ENCODE results near the gene KLHL40. TPM values are rescaled to one million over a fixed set of nuclear protein-coding genes. Genes with fewer than 3 reads are reported as not detected.

The KLHL40 gene
- total RNA-seq, 4 donors from 2014 or later, result not detected

DNA sequence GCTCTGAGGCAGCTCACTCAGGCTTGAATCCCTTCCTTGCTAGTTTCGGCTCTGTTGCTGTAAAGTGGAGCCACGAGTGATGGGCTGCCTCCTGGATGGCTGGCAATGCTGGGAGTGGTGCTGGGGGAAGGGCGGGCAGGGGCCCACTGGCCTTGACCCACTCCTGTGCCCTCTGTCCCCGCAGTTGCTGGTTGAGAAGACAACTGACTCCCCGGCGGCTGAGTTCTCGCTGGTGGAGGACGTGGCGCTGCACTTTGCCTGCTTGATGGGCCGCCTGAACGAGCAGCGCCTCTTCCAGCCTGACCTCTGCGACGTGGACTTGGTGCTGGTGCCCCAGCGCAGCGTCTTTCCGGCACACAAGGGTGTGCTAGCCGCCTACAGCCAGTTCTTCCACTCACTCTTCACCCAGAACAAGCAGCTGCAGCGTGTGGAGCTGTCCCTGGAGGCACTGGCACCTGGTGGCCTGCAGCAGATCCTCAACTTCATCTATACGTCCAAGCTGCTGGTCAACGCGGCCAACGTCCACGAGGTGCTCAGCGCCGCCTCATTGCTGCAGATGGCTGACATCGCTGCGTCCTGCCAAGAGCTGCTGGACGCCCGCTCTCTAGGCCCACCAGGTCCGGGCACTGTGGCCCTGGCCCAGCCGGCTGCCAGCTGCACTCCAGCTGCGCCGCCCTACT lies 27.1 kb upstream of the KLHL40 start:
- peaks cover 7% of the 10 kb centered on the region for H3K36me3 ChIP-seq
- no peaks in the 10 kb centered on the region for H3K27me3 ChIP-seq
- DNase-seq (ENCODE audit: low spot score in 2 of 2), result no peak
- no peaks in the 10 kb centered on the region for H3K9me3 ChIP-seq
- no peak overlapping the region for H3K27ac ChIP-seq
- WGBS, result 82% methylated on average over 9 of the region's 34 CpGs
- H3K4me1 ChIP-seq, result peaks cover 29% of the 10 kb centered on the region
- TF ChIP-seq POLR2AphosphoS5 (IDR thresholded peaks at IDR 0.05), result no peak
- TF ChIP-seq EP300 (IDR thresholded peaks at IDR 0.05), result no peak
- no peak for TF ChIP-seq CTCF (IDR thresholded peaks at IDR 0.05)
- TF ChIP-seq POLR2A (IDR thresholded peaks at IDR 0.05), result no peak
- no peak overlapping the region for H3K4me3 ChIP-seq

- Histone ChIP-seq H3K36me3 (peaks cover 7% of the 10 kb centered on the region), H3K9me3 (no peaks in the 10 kb centered on the region), H3K4me1 (peaks cover 22% of the 10 kb centered on the region), H3K4me3 (no peak overlapping the region), H3K27ac (no peak overlapping the region), H3K27me3 (no peaks in the 10 kb centered on the region)
- no peak for TF ChIP-seq EP300 (IDR thresholded peaks at IDR 0.05)
- no peak for TF ChIP-seq POLR2AphosphoS5 (IDR thresholded peaks at IDR 0.05)
- no peak for TF ChIP-seq POLR2A (IDR thresholded peaks at IDR 0.05)
- TF ChIP-seq CTCF (IDR thresholded peaks at IDR 0.05), result no peak
- WGBS, result 71% methylated on average over 21 of the region's 22 CpGs
- DNase-seq (ENCODE audit: low spot score in 2 of 2), result no peak
Measured at GRCh38 chr3:42658771-42659390, 26.5 kb upstream of the KLHL40 start.

- Histone ChIP-seq H3K4me3 (no peak overlapping the region), H3K27ac (no peak overlapping the region), H3K4me1 (peaks cover 21% of the 10 kb centered on the region), H3K36me3 (peaks cover 7% of the 10 kb centered on the region), H3K9me3 (no peaks in the 10 kb centered on the region), H3K27me3 (no peaks in the 10 kb centered on the region)
- 91% methylated on average over 13 of the region's 25 CpGs for WGBS
- TF ChIP-seq EP300 (IDR thresholded peaks at IDR 0.05) (no peak), POLR2AphosphoS5 (IDR thresholded peaks at IDR 0.05) (no peak), CTCF (IDR thresholded peaks at IDR 0.05) (no peak), POLR2A (IDR thresholded peaks at IDR 0.05) (no peak)
- no peak for DNase-seq (ENCODE audit: low spot score in 2 of 2)
Measured at GRCh38 chr3:42659451-42660130, 25.7 kb upstream of the KLHL40 start.

DNA sequence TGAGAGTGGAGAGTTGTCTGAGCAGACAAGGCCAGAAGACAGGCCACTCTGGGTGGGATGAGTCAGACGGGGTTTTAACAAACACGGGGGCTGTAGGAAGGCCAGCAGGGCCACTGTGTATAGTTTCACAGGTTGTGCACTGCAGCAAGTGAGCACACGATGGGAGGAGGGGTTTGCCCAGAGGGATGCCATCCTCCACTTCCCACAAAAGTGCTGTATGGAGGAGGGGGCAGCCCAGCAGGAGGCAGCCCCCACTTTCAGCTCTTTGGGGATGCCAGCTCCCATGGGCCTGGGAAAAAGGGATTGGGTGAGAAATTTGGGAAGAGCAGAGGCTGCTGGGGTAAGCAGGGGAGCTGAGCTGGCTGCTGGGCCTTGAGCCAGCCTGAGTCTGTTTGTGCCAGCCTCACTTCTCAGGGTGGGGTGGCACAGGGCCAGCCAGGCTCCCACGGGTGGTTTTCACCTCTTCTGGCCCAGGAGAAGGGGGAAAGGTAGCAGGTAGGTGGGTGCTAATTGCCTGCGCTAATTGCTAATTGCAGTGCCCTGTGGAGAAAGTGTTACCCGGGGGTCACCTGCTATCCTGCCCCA lies 25.1 kb upstream of the KLHL40 start:
- peaks cover 7% of the 10 kb centered on the region for H3K36me3 ChIP-seq
- 39% methylated on average over 6 of the region's 6 CpGs for WGBS
- H3K4me1 ChIP-seq, result peaks cover 17% of the 10 kb centered on the region
- no peak for TF ChIP-seq CTCF (IDR thresholded peaks at IDR 0.05)
- TF ChIP-seq POLR2AphosphoS5 (IDR thresholded peaks at IDR 0.05), result no peak
- no peak for TF ChIP-seq POLR2A (IDR thresholded peaks at IDR 0.05)
- TF ChIP-seq EP300 (IDR thresholded peaks at IDR 0.05), result no peak
- no peak overlapping the region for H3K27ac ChIP-seq
- H3K27me3 ChIP-seq, result no peaks in the 10 kb centered on the region
- no peak for DNase-seq (ENCODE audit: low spot score in 2 of 2)
- no peak overlapping the region for H3K4me3 ChIP-seq
- H3K9me3 ChIP-seq, result no peaks in the 10 kb centered on the region

DNA sequence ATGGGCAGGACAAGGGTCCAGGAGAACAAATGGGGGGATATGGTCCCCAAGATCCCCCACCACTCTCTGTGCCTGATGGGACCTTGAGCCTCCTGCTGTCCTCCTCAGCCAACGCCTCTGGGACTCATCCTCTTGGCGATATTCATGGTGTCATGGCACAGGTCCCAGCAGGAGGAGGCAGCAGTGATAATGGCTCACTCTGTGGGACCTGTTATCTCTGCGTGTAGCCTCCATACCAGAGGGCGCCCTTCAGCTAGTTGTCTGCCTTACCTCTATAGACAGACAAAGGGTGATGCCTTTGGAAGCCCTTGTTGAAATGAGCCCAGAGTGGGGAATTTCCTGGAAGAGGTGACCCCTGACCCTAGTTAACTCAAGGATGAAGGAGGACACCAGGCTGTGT lies 24.4 kb upstream of the KLHL40 start:
- no peaks in the 10 kb centered on the region for H3K27me3 ChIP-seq
- H3K27ac ChIP-seq, result no peak overlapping the region
- no peak for DNase-seq (ENCODE audit: low spot score in 2 of 2)
- no peak overlapping the region for H3K4me3 ChIP-seq
- TF ChIP-seq POLR2A (IDR thresholded peaks at IDR 0.05) (no peak), POLR2AphosphoS5 (IDR thresholded peaks at IDR 0.05) (no peak), CTCF (IDR thresholded peaks at IDR 0.05) (no peak), EP300 (IDR thresholded peaks at IDR 0.05) (no peak)
- no CpG with 5 or more reads among the region's 4 CpGs for WGBS
- no peaks in the 10 kb centered on the region for H3K9me3 ChIP-seq
- H3K36me3 ChIP-seq, result peaks cover 7% of the 10 kb centered on the region
- H3K4me1 ChIP-seq, result peaks cover 14% of the 10 kb centered on the region

Measured in suprapubic skin (tissue), 4 donors.